Astrocyte of the spinal cord (primary cell): ENCODE data around the gene COPS2.

Source experiments
- DNase-seq: peaks from one replicate; pipeline ENCODE4 v3.0.0; 2011; ENCODE audit warnings: low read depth, low spot score
- H3K4me3 ChIP-seq: 2 replicates; pipeline ENCODE4 v1.5.1; 2011; ENCODE audit warnings: low read depth, mild to moderate bottlenecking, low read length, moderate library complexity
- in situ Hi-C: cut with HindIII; loops from 2 replicates; pipeline ENCODE4 v1.10.0; 2017; ENCODE audit warnings: low sequenced_read_pairs
- TF ChIP-seq, protein P1 (sequence below): IDR thresholded peaks from 2 replicates; pipeline ENCODE4 v1.5.1; 2012; ENCODE audit warnings: low read depth, mild to moderate bottlenecking, low read length, inconsistent platforms

Gene COPS2

DNA sequence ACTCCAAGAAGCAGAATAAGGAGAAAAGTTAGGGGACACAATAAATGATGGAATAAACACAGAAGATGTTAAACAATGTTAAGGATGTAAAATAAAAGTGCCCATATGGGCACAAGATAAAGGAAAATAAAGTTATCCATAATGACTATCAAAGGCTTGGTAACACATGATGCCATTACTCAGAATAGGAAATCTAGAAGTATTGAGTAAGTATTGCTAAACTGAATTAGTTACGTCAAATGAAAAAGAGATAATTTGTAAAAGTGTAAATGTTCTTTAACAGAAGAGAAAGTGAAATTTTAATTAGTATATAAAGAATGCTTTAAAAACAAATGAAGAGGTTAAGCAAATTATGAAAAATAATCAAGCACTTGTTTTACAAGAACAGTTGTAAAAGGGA, 6.7 kb downstream of the COPS2 start:
- in situ Hi-C loops = no loop called here
- TF ChIP-seq, protein P1, sequence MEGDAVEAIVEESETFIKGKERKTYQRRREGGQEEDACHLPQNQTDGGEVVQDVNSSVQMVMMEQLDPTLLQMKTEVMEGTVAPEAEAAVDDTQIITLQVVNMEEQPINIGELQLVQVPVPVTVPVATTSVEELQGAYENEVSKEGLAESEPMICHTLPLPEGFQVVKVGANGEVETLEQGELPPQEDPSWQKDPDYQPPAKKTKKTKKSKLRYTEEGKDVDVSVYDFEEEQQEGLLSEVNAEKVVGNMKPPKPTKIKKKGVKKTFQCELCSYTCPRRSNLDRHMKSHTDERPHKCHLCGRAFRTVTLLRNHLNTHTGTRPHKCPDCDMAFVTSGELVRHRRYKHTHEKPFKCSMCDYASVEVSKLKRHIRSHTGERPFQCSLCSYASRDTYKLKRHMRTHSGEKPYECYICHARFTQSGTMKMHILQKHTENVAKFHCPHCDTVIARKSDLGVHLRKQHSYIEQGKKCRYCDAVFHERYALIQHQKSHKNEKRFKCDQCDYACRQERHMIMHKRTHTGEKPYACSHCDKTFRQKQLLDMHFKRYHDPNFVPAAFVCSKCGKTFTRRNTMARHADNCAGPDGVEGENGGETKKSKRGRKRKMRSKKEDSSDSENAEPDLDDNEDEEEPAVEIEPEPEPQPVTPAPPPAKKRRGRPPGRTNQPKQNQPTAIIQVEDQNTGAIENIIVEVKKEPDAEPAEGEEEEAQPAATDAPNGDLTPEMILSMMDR = no peak
- DNase-seq = no peak
- no peak overlapping the region for H3K4me3 ChIP-seq

DNA sequence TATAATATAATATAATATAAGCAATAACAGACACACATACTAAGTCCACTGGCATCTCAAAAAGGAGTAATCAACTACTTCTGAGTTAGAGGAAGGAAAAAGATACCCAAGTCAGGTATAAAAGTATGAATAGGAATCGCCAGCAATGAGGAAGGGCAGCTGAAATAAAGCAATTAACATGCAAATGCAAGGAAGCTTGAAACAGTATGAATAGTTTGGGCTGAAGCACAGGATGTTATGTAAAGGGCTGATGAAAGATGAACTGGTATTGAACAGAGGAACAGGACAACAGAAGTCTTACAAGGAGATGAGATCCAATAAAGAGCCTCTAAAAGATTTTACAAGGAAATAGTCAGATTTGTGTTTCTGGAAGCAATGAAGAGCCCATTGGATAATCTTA, 7.1 kb downstream of the COPS2 start:
- no peak for DNase-seq
- TF ChIP-seq, protein P1 = no peak
- in situ Hi-C loops = no loop called here
- H3K4me3 ChIP-seq = no peak overlapping the region

DNA sequence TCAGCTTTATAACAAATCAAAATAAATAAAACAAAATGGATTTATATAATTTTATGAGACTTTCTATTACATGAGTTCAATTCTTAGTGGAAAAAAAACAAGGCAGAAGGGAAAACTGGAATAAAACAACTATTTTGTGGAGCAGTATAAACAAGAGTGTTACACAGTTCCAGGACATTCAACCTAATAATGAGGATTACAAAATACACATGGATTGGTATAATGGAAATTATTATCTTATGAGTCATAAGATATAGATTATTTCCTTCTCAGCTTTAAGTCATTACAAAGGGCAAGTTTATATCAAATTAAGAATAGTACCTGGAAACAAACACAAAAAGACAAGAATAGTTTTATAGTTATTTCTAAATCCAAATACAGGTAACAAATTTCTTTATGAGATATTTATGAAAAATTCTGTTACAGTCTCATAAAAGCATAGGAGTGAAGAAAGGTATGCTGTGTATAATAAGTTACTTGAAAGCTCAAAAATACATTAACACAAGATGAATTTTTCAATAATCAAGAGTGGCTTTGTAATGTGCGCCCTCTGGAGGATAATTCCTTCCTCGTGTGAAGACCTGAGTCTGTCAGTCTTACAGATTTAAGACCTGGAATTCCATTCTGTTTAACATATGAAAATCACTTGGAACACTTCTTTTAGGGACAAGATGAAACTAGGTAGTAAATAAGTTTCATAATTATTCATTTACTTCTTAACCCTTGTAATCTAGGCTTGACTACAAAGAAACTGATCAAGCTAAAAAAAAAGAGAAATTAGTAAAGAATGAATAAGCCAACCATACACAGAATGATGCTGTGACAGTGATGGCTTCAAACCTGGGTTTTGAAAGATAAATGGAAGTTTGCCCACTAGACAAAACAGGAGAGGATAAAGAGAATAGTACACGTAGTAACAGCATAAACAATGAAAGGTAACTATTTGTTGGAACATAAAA, 9.5 kb downstream of the COPS2 start:
- in situ Hi-C loops = no loop called here
- DNase-seq = peak; percentile 74
- TF ChIP-seq, protein P1 = peak; percentile 67
- H3K4me3 ChIP-seq = no peak overlapping the region

DNA sequence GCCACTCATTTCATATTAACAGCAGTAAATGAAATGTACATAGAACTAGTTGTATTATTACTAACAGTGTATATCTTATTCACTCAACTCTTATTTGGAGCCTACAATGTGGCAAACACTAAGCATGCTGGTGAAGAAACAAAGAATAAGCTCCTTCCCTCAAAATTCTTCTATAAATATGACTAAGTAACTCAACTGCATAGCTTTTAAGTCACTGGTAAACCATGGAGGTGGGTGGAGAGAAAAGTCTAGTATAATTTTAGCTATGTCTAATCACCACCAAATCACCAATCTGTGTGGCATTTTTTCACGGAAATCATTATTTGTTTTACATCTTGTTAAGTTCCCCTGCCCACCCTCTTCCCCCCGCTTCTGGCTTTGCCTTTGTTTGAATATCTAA, 17.5 kb downstream of the COPS2 start:
- H3K4me3 ChIP-seq = no peak overlapping the region
- TF ChIP-seq, protein P1 = no peak
- DNase-seq = peak; percentile 41
- in situ Hi-C loops = no loop called here

DNA sequence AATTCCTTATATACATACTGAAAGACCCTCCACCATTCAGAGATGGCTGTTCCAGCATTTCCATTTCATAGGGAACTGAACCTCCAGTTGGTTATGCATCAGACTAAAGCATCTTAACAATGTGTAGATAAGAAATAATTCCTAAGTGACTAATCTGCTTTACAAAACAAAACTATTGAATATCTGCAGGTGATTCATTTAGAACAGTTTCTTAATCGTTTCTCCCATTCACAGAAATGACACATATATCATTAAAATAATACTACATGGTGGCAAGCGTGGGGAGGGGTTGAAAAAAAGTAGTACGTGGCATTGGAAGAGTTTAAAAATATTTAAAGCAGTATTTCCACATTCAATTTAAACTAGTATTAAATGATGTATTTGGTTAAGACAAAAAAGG, 19.5 kb downstream of the COPS2 start:
- in situ Hi-C loops = no loop called here
- H3K4me3 ChIP-seq = no peak overlapping the region
- TF ChIP-seq, protein P1 = no peak
- peak; percentile 83 for DNase-seq

DNA sequence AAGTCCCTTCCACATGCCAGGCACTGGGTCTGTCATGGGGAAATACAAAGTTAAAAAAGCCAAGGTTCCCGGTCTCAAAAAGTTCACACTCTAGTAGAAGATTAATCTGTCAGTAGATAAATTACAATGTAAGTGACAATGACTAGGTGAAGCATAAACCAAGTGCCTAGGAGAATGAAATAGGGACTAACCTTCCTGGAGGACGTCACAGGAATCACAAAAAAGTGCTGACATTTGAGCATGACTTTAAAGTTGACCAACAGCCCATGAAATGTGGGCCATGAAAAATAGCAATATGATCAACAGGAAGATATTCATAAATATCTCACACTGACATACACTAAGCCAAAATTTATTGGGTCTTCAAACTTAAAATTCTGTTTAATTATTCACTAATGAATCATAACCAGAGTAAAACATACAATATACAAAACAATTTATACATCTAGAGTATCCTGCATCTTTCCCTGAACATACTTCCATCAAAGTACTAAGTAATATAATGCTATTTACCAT, 20.0 kb downstream of the COPS2 start:
- no peak for DNase-seq
- TF ChIP-seq, protein P1 = no peak
- in situ Hi-C loops = no loop called here
- H3K4me3 ChIP-seq = no peak overlapping the region
